SK-N-MC (cell line): Measurements from ENCODE around the gene SEBOX.

Experiments used
- EZH2 ChIP-seq: fragments of 200-600 bp; sonication (generic); IDR thresholded peaks from one replicate; pipeline ENCODE4 v1.6.1; 2017; ENCODE audit warnings: antibody characterized with exemption
- POLR2AphosphoS5 ChIP-seq: IDR thresholded peaks from 2 replicates; pipeline ENCODE4 v1.6.1; 2012; ENCODE audit warnings: mild to moderate bottlenecking, low read depth, low read length, borderline replicate concordance

DNA sequence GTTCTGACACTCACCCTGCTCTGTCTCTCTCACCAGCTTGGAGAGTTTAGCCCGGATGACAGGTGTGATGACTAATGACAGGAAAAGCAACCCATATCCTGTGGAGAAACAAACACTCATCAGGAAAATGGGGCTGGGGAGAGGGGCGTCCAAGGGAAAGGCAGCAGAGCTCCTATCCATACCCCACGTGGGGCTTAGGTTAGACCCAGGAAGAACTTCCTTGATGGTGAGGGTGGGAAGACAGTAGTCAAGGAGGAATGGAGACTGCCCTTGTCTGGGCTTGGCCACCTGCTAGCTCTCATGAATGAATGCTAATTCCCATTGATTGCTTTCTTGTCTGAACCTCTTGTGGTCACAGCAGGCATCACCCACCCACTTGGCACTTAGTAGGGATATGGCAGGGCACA lies 37.2 kb upstream of the SEBOX start:
- no peak for TF ChIP-seq EZH2
- TF ChIP-seq POLR2AphosphoS5 = no peak
